RWPE2 (cell line): ENCODE results near the gene CEP152.
A peak's percentile ranks its signal among the peaks of the same experiment; 100 is the strongest.

Source experiments
- ATAC-seq: fragments of 200-7000 bp; cut with Tn5 transposase; 3 replicates; pipeline ENCODE4 v1.9.1; 2021; ENCODE audit warnings: low read depth
- DNase-seq: peaks from one replicate; pipeline ENCODE4 v3.0.0-alpha.2; 2020; ENCODE audit warnings: low spot score
- H3K27ac ChIP-seq: fragments of 450-650 bp; 2 replicates; pipeline ENCODE4 v1.5.1; 2017; ENCODE audit warnings: mild to moderate bottlenecking; ENCODE audit not compliant: poor library complexity, severe bottlenecking
- H3K27me3 ChIP-seq: fragments of 250-450 bp; sonication (Bioruptor Pico); 2 replicates; pipeline ENCODE4 v1.5.1; 2021; ENCODE audit warnings: mild to moderate bottlenecking, moderate library complexity; ENCODE audit not compliant: insufficient read depth, poor library complexity, severe bottlenecking
- H3K36me3 ChIP-seq: fragments of 250-450 bp; sonication (Bioruptor Pico); 2 replicates; pipeline ENCODE4 v1.5.1; 2020; ENCODE audit warnings: low read depth, mild to moderate bottlenecking, moderate library complexity
- H3K4me1 ChIP-seq: fragments of 250-450 bp; sonication (Bioruptor Pico); 2 replicates; pipeline ENCODE4 v1.5.1; 2021; ENCODE audit warnings: mild to moderate bottlenecking, moderate library complexity; ENCODE audit not compliant: insufficient read depth, poor library complexity, severe bottlenecking
- H3K4me3 ChIP-seq: fragments of 250-450 bp; sonication (Bioruptor Pico); 2 replicates; pipeline ENCODE4 v1.5.1; 2021; ENCODE audit warnings: mild to moderate bottlenecking, moderate library complexity; ENCODE audit not compliant: severe bottlenecking
- H3K9me3 ChIP-seq: fragments of 250-450 bp; sonication (Bioruptor Pico); 2 replicates; pipeline ENCODE4 v1.5.1; 2021; ENCODE audit warnings: mild to moderate bottlenecking, moderate library complexity; ENCODE audit not compliant: severe bottlenecking
- TF ChIP-seq, protein P1 (sequence below): fragments of 450-650 bp; IDR thresholded peaks from one replicate; pipeline ENCODE4 v1.5.1; 2017; ENCODE audit warnings: mild to moderate bottlenecking, moderate library complexity; ENCODE audit not compliant: poor library complexity, severe bottlenecking

CEP152 gene

DNA sequence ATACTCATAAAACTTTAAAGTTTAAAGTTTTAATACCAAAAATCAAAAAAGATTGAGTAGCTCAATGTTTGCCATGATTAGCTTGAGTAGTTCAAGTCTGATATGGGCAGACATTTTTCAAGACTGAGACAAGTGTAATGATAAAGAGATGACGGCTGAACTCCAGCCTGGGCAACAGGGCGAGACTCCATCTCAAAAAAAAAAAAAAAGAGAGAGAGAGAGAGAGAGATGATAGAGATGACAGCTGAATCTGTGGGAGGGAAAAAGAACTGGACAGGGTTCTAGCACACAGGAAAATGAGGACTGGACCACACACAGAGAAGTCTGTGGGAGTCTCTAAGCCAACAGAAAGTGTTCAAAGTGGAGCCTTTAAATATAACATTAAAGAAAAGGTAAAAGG lies 25.2 kb downstream of the CEP152 start:
- Histone ChIP-seq H3K27ac (no peak overlapping the region), H3K4me3 (no peak overlapping the region), H3K36me3 (peaks cover 85% of the 10 kb centered on the region), H3K27me3 (no peaks in the 10 kb centered on the region), H3K4me1 (no peaks in the 10 kb centered on the region), H3K9me3 (no peaks in the 10 kb centered on the region)
- TF ChIP-seq, protein P1, sequence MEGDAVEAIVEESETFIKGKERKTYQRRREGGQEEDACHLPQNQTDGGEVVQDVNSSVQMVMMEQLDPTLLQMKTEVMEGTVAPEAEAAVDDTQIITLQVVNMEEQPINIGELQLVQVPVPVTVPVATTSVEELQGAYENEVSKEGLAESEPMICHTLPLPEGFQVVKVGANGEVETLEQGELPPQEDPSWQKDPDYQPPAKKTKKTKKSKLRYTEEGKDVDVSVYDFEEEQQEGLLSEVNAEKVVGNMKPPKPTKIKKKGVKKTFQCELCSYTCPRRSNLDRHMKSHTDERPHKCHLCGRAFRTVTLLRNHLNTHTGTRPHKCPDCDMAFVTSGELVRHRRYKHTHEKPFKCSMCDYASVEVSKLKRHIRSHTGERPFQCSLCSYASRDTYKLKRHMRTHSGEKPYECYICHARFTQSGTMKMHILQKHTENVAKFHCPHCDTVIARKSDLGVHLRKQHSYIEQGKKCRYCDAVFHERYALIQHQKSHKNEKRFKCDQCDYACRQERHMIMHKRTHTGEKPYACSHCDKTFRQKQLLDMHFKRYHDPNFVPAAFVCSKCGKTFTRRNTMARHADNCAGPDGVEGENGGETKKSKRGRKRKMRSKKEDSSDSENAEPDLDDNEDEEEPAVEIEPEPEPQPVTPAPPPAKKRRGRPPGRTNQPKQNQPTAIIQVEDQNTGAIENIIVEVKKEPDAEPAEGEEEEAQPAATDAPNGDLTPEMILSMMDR: no peak
- ATAC-seq (no peak), DNase-seq (no peak)

DNA sequence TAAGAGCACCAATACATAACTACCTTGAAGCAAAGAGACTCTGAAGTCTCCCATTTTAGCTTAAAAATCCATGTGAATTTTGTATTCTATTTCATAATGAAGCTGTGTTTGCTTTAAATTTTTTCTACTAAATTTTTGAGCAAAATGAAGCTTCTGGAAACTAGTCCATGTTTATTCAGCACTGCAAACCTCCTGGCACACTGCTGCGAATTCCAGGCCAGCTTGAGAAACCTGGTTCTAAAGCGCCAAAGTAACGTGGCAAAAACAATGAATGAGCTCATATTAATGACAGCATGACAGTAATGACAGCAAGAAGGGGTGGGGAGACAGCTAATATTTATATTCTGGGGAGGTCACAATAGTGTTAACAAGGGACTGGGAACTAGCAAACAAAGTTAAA lies 25.7 kb downstream of the CEP152 start:
- Histone ChIP-seq H3K9me3 (no peaks in the 10 kb centered on the region), H3K36me3 (peaks cover 85% of the 10 kb centered on the region), H3K27ac (no peak overlapping the region), H3K27me3 (no peaks in the 10 kb centered on the region), H3K4me1 (no peaks in the 10 kb centered on the region), H3K4me3 (no peak overlapping the region)
- DNase-seq (no peak), ATAC-seq (no peak)
- TF ChIP-seq, protein P1: no peak

DNA sequence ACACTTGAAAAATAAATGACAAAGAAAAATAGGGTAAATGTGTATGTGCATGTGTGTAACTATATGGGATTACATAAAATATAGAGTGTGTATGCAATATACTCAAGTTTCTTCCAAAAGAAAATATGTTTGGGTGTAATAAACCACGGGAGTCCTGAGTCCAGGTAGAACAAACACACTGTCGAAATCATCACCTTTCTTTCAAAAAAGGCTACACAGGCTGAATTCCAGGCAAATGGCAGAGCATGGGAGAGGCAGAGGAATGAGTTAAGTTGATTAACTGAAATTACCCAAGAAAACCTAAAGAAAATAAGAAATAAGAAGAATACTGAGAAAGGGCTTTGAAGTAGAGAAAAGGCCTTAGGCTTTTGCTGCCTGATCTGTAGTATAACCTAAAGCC lies 26.1 kb downstream of the CEP152 start:
- no peaks in the 10 kb centered on the region for H3K27me3 ChIP-seq
- H3K27ac ChIP-seq: no peak overlapping the region
- TF ChIP-seq, protein P1: no peak
- H3K4me1 ChIP-seq: no peaks in the 10 kb centered on the region
- DNase-seq: no peak
- H3K9me3 ChIP-seq: no peaks in the 10 kb centered on the region
- H3K4me3 ChIP-seq: no peak overlapping the region
- no peak for ATAC-seq
- peaks cover 85% of the 10 kb centered on the region for H3K36me3 ChIP-seq

DNA sequence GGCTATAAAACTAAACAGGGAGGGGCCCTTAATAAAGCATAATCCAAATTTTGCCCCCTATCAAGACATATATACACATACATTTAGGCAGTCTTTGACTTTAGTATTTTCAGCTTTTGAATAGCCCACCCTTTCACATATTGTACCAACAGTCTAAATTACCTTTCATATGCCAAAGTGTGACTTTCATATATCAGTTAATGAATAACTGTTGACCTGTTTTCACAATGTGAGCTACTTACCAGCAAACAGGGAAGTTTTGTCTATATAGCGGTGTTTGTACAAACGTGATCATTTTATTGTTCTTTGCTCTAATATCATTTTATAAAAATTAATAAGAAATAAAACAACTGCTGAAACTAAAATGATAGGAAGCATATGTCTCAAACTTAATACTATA lies 28.0 kb downstream of the CEP152 start:
- H3K9me3 ChIP-seq: no peaks in the 10 kb centered on the region
- no peak overlapping the region for H3K27ac ChIP-seq
- peaks cover 79% of the 10 kb centered on the region for H3K36me3 ChIP-seq
- DNase-seq (no peak), ATAC-seq (no peak)
- H3K4me1 ChIP-seq: no peaks in the 10 kb centered on the region
- TF ChIP-seq, protein P1: no peak
- H3K4me3 ChIP-seq: no peak overlapping the region
- no peaks in the 10 kb centered on the region for H3K27me3 ChIP-seq

DNA sequence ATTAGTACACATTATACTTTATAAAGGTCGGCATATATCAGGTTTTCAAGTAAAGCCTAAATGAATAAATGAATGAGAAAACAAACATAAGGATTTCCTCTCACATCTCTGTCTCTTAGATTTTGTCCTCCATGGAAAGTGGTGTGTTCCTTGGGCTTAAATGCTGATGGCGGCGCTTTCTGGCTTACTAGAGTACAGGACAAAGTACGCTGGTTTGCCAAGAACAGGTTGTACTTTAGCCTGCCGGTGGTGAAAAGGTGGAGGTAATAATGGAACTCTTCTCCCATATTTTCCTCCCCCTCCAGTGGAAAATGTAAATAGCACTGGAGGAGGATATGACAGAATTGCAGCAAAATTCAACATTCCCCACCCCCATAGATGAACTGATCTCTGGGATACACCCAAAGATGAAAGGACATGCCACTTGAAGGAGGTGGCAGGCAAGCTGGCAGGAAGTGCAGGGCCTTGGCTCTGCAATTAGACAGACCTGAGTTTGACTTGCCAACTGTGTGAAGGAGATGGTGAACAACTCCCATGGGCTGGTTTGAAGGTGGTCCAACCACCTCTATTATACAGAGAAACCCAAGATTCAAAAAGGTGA lies 29.3 kb downstream of the CEP152 start:
- ATAC-seq: peak; percentile 40; the same call in 1 of the 3 replicates
- H3K9me3 ChIP-seq: no peaks in the 10 kb centered on the region
- no peak overlapping the region for H3K27ac ChIP-seq
- no peak overlapping the region for H3K4me3 ChIP-seq
- H3K4me1 ChIP-seq: no peaks in the 10 kb centered on the region
- TF ChIP-seq, protein P1: no peak
- H3K27me3 ChIP-seq: no peaks in the 10 kb centered on the region
- H3K36me3 ChIP-seq: peaks cover 76% of the 10 kb centered on the region
- no peak for DNase-seq
